Right ventricle myocardium inferior (tissue), 1 donor: Measurements from ENCODE around the gene NKX1-1. TPM values are rescaled to one million over a fixed set of nuclear protein-coding genes. Genes with fewer than 3 reads are reported as not detected.
A peak's percentile ranks its signal among the peaks of the same experiment; 100 is the strongest.

Source experiments
- ATAC-seq: fragments of 200-7000 bp; cut with Tn5 transposase; one replicate; pipeline ENCODE4 v1.9.1; 2020; ENCODE audit warnings: mild to moderate bottlenecking, moderate library complexity
- DNase-seq: peaks from one replicate; pipeline ENCODE4 v3.0.0; 2021; ENCODE audit errors: missing footprints
- intact Hi-C: fragments of 100-400 bp; cut with DNase I; formaldehyde crosslinking; loops from one replicate; pipeline ENCODE4 v1.11.0; 2022
- total RNA-seq: library from RNA; stranded (reverse); fragmentation: NEBNext Ultra II Directional; extraction: Animal tissue kit (Norgen Biotek cat#: 25700); gene quantifications from one replicate; pipeline ENCODE4 v1.2.1, GENCODE V29; 2021
- donor health status: DM: no; HTN: yes; CAD: no; lungs with severe emphysema.

NKX1-1 gene
- total RNA-seq, 1 donor from 2014 or later: not detected

DNA sequence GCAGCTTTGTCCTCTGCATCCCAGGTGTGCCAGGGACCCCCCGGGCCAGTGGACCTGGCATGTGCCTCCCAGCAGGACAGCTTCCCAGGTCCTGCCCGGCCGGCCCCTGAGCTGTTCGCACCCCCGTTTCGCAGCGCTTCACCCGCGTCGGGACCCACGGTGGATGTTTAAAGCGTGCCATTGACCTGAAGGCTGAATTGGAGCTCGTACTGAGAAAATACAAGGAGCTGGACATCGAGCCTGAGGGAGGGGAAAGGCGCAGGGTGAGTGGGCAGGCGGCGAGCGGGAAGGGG is 51.3 kb downstream of the NKX1-1 start:
- intact Hi-C loops: no loop called here
- ATAC-seq (no peak), DNase-seq (no peak)

DNA sequence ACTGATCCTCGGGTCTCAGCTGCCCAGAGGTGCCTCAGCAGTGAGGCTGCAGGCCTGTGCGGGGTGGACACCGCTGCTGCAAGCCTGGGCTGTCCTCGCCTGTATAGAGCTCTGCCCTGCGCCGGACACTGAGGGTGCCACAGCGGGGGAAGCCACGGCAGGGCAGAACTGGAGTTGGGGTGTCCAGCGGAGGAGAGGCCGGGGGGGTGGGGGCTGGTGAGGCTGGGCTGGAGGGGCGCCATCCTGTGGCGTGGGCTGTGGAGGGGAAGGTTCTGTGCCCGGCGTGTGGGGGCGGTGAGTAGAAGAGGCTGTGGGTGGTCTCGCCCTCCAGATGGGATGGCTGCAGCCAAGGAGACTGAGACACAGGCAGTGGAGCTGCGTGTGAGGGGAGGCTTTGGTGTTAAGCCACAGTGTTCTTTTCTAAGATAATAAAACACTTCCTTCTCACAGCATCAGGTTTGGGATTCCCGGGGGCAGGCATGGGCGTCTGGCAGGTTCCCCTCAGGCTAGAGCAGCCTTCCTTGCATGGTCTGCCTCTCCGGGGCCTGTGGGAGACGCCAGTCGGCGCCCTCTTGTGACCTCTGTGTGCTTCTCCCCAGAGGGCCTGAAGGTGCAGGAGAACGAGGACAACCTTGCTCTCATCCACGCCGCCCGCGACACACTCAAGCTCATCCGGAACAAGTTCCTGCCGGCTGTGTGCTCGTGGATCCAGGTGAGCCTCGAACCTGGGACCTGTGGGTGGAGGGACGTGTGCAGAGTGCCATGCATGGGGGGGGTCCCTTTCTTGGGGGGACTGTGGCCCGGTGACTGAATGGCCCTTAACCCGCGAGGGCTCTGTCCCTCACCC is 51.9 kb downstream of the NKX1-1 start:
- DNase-seq: peak; percentile 61
- intact Hi-C loops: no loop called here
- ATAC-seq: no peak

DNA sequence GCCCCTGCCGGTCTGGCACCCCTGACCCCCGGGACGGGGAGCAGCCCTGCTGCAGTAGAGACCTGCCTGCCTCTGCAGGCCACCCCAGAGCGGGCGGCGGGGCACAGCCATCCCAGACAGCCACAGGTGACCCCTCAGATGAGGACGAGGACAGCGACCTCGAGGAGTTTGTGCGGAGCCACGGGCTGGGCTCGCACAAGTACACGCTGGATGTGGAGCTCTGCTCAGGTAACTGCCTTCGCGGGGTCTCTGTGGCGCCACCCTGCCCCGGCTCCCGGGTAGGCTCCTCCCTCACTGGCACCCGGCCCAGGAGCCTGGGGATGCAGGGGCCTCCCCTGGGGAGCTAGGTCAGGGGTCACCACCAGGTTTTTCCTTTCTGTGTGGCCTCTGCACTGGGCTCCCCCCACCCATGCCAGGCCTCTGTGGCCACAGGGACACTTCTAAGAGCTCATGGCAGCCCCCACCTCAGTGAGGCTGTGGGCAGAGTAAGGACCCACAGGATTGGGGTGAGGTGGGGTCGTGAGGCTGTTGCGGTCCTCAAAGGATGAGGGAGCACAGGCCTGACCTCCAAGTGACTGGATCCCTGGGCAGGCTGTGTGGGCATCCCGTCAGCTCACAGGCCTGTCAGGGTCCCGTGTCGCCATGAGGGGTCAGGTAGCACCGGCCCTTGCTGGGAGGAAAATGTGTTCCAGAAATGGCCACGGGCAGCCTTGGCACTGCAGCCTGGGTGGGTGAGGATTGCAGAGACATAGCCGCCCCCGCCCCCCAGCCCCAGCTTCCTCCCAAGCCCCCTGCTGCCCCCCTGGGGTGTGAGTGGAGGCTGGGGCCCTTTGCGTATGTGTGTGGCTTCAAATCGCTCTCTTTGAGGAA is 52.8 kb downstream of the NKX1-1 start:
- no peak for ATAC-seq
- DNase-seq: no peak
- intact Hi-C loops: no loop called here

Other genes with a start within 250 kb of the NKX1-1 start
- gene SPON2, start 233.9 kb downstream of the NKX1-1 start, total RNA-seq: 22.6 TPM
- 121 TPM for gene CTBP1, start 157.3 kb downstream of the NKX1-1 start, total RNA-seq
- 50.4 TPM for gene MAEA, start 116.6 kb downstream of the NKX1-1 start, total RNA-seq
- gene UVSSA, start 59.2 kb downstream of the NKX1-1 start, total RNA-seq: 6.5 TPM